Upper lobe of left lung (tissue), 6 donors: Measurements from ENCODE around the gene SUGT1. TPM values are rescaled to one million over a fixed set of nuclear protein-coding genes. Genes with fewer than 3 reads are reported as not detected.
A peak's percentile ranks its signal among the peaks of the same experiment; 100 is the strongest.
"Not testable (repeated sequence)": the region's sequence is repeated elsewhere in the genome, so short reads cannot be mapped to it uniquely, and the experiment has no call there.

Source experiments
- ATAC-seq, 2 donors: fragments of 200-7000 bp; cut with Tn5 transposase; one replicate each; pipeline ENCODE4 v1.9.1; 2022; ENCODE audit warnings: mild to moderate bottlenecking in 2 of 2, moderate library complexity in 2 of 2; ENCODE audit not compliant: low FRiP score in 2 of 2
- DNase-seq, 2 donors: peaks; one replicate each; pipeline ENCODE4 v3.0.0-alpha.2; 2019 to 2020
- H3K27ac ChIP-seq, 4 donors: fragments of 200-600 bp; sonication (generic); one replicate each; pipeline ENCODE4 v1.5.1; 2016 to 2019
- H3K27me3 ChIP-seq, 4 donors: fragments of 200-600 bp; sonication (generic); one replicate each; pipeline ENCODE4 v1.5.1; 2017 to 2019
- H3K36me3 ChIP-seq, 4 donors: fragments of 200-600 bp; sonication (generic); one replicate each; pipeline ENCODE4 v1.5.1; 2016 to 2019
- H3K4me1 ChIP-seq, 4 donors: fragments of 200-600 bp; sonication (generic); one replicate each; pipeline ENCODE4 v1.5.1; 2018 to 2019
- H3K4me3 ChIP-seq, 4 donors: fragments of 200-600 bp; sonication (generic); one replicate each; pipeline ENCODE4 v1.5.1; 2017 to 2019; ENCODE audit warnings: mild to moderate bottlenecking in 2 of 4, moderate library complexity in 1 of 4
- H3K9me3 ChIP-seq, 4 donors: fragments of 200-600 bp; sonication (generic); one replicate each; pipeline ENCODE4 v1.5.1; 2018 to 2019
- CTCF ChIP-seq, 6 experiments: fragments of 450-650 bp in 4 of 6; fragments of 200-600 bp in 2 of 6; sonication (generic) in 2 of 6; IDR thresholded peaks; one replicate each; pipeline ENCODE4 v1.5.1; 2016 to 2019; ENCODE audit warnings: antibody characterized with exemption in 6 of 6
- EP300 ChIP-seq, 4 donors: sonication (generic); formaldehyde crosslinking; IDR thresholded peaks; one replicate each; pipeline ENCODE4 v1.5.1; 2017; ENCODE audit warnings: antibody characterized with exemption in 4 of 4, control low read depth in 2 of 4
- POLR2A ChIP-seq, 4 donors: fragments of 450-650 bp; IDR thresholded peaks; one replicate each; pipeline ENCODE4 v1.5.1; 2016 to 2017; ENCODE audit warnings: antibody characterized with exemption in 4 of 4, mild to moderate bottlenecking in 2 of 4
- POLR2AphosphoS5 ChIP-seq, 2 donors: sonication (generic); formaldehyde crosslinking; IDR thresholded peaks; one replicate each; pipeline ENCODE4 v1.5.1; 2017; ENCODE audit warnings: antibody characterized with exemption in 2 of 2
- WGBS, 2 donors: methylation state at CpG; one replicate each; pipeline ENCODE4 v1.1.5; 2017 to 2018; 5-methylcytosine and 5-hydroxymethylcytosine counted together
- total RNA-seq, 6 donors: library from RNA; depleted of rRNA in 4 of 6; stranded (reverse); fragments of >200 nt in 4 of 6; gene quantifications; one replicate each; pipeline versions ENCODE4 v1.1.0 to v1.2.1, GENCODE V29; 2016 to 2021
- donor health status: DM: no; HTN: no; CAD: no; lungs with moderate emphysema.
- donor health status: DM: no; HTN: yes; CAD: no; lungs with severe emphysema.

SUGT1 gene
- total RNA-seq, 6 donors from 2014 or later = 19.9 to 43.7 (median 28.0) TPM

DNA sequence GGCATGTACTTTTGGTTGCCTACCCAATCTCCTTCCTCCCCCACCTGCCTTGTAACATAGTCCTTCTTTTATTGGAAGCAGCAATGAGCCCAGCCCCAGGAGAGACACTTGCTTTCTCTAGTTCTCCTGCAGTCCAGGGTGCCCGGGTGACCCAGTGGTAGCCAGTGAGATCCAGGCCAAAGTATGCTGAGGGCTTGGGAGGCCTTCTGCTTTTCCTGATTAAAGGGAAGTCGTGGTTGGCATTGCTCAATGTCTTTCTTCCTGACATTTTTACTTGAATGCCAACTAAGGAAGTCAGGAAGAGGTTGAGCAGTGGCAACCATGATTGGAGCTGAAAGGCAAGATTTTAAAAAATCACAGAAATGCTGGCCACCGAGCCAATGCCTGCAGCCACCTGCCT lies 61.3 kb downstream of the SUGT1 start:
- peak; percentile 57 to 82 for ATAC-seq
- no peaks in the 10 kb centered on the region for H3K27me3 ChIP-seq
- H3K4me3 ChIP-seq = no peak overlapping the region
- H3K36me3 ChIP-seq = no peaks in the 10 kb centered on the region
- TF ChIP-seq EP300 (IDR thresholded peaks at IDR 0.05) (no peak), POLR2AphosphoS5 (IDR thresholded peaks at IDR 0.05) (peak in 1 of 2 donors; percentile 9), CTCF (IDR thresholded peaks at IDR 0.05) (no peak), POLR2A (IDR thresholded peaks at IDR 0.05) (no peak)
- peak in 1 of 2 donors; percentile 60 for DNase-seq
- H3K9me3 ChIP-seq = no peaks in the 10 kb centered on the region
- H3K27ac ChIP-seq = no peak overlapping the region
- 47 to 54% methylated on average over 3 of the region's 3 CpGs for WGBS, 2 donors
- H3K4me1 ChIP-seq = no peaks in the 10 kb centered on the region

DNA sequence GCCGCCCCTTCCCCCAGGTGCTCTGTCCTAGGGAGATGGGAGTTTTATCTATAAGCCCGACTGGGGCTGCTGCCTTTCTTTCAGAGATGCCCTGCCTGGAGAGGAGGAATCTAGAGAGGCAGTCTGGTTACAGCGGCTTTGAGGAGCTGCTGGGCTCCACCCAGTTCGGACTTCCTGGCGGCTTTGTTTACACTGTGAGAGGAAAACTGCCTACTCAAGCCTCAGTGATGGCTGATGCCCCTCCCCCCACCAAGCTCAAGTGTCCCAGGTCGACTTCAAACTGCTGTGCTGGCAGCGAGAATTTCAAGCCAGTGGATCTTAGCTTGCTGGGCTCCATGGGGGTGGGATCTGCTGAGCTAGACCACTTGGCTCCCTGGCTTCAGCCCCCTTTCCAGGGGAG lies 68.3 kb downstream of the SUGT1 start:
- not testable (repeated sequence) for H3K36me3 ChIP-seq, H3K27me3 ChIP-seq, H3K9me3 ChIP-seq, ATAC-seq, H3K27ac ChIP-seq, H3K4me1 ChIP-seq, H3K4me3 ChIP-seq
- peak in 1 of 2 donors; percentile 67 for DNase-seq
- WGBS, 2 donors = 33 to 36% methylated on average over 5 to 7 of the region's 7 CpGs

DNA sequence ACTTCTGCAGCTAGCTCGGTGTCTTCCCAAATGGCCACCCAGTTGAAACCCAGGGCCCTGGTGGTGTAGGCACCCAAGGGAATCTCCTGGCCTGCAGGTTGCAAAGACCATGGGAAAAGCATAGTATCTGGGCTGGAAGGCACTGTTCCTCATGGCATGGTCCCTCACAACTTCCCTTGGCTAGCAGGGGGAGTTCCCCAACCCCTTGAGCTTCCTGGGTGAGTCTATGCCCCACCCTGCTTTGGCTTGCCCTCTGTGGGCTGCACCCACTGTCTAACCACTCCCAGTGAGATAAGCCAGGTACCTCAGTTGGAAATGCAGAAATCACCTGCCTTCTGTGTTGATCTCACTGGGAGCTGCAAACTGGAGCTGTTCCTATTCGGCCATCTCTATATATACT lies 68.7 kb downstream of the SUGT1 start:
- WGBS, 2 donors = 92 to 100% methylated on average over 1 of the region's 2 CpGs
- not testable (repeated sequence) for H3K36me3 ChIP-seq, ATAC-seq, H3K4me1 ChIP-seq, H3K9me3 ChIP-seq, H3K27ac ChIP-seq, H3K27me3 ChIP-seq, H3K4me3 ChIP-seq, DNase-seq

GRCh38 chr13:52723181-52723580 lies 70.5 kb downstream of the SUGT1 start:
- no peaks in the 10 kb centered on the region for H3K27me3 ChIP-seq
- ATAC-seq (no peak), DNase-seq (no peak)
- TF ChIP-seq CTCF (IDR thresholded peaks at IDR 0.05) (no peak), EP300 (IDR thresholded peaks at IDR 0.05) (no peak), POLR2AphosphoS5 (IDR thresholded peaks at IDR 0.05) (no peak), POLR2A (IDR thresholded peaks at IDR 0.05) (no peak)
- no peaks in the 10 kb centered on the region for H3K36me3 ChIP-seq
- H3K27ac ChIP-seq = no peak overlapping the region
- H3K4me1 ChIP-seq = peaks cover 0 to 9% (median 2%) of the 10 kb centered on the region in 4 donors
- no peak overlapping the region for H3K4me3 ChIP-seq
- 79 to 95% methylated on average over 4 of the region's 4 CpGs for WGBS, 2 donors
- H3K9me3 ChIP-seq = no peaks in the 10 kb centered on the region

DNA sequence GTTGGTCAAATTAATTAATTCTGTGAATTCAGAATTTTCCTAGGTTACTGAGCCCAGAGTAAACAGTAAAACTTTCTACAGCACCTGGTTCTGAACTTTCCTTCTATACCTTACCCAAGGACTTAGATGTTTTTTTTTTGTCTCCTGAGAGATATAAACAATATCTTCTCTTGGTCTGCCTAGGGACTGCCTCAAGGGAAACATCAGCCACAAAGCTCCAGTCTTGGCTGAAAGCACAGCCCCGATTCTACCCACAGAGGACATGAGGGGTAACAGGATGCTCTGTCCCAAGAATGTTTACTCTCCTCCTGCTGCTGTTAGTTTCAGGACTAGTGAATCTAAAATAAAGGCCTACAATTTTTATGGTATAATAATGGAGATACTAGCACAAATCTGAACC lies 72.7 kb downstream of the SUGT1 start:
- no peak for DNase-seq
- no peaks in the 10 kb centered on the region for H3K9me3 ChIP-seq
- ATAC-seq = no peak
- H3K36me3 ChIP-seq = no peaks in the 10 kb centered on the region
- H3K4me3 ChIP-seq = no peak overlapping the region
- peaks cover 0 to 9% (median 2%) of the 10 kb centered on the region in 4 donors for H3K4me1 ChIP-seq
- no peaks in the 10 kb centered on the region for H3K27me3 ChIP-seq
- TF ChIP-seq POLR2A (IDR thresholded peaks at IDR 0.05) (no peak), EP300 (IDR thresholded peaks at IDR 0.05) (no peak), POLR2AphosphoS5 (IDR thresholded peaks at IDR 0.05) (no peak), CTCF (IDR thresholded peaks at IDR 0.05) (no peak)
- WGBS, 2 donors = 67 to 85% methylated on average over 1 of the region's 1 CpG
- no peak overlapping the region for H3K27ac ChIP-seq

DNA sequence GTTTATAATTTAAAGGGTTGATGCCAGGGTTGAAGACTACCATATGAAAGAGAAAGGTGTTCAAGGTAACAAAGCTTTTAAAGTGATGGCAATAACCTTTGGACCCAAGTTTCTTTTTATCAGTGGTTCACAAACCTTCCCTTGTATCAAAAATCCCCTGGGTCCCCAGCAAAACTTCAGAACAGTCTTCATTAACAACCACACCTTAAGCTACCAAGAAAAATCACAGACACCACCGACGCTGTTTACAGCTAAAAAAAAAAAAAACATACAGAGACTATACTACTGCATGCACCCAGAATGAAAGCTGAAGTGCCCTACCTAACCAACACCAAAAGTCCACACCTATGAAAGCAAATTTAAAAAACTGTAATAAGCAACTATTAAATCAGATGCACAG lies 73.6 kb downstream of the SUGT1 start:
- Histone ChIP-seq H3K27ac (no peak overlapping the region), H3K4me3 (no peak overlapping the region), H3K27me3 (no peaks in the 10 kb centered on the region), H3K4me1 (peaks cover 0 to 2% (median 0%) of the 10 kb centered on the region in 4 donors), H3K9me3 (no peaks in the 10 kb centered on the region), H3K36me3 (no peaks in the 10 kb centered on the region)
- WGBS, 2 donors = 87 to 90% methylated on average over 2 of the region's 2 CpGs
- TF ChIP-seq POLR2A (IDR thresholded peaks at IDR 0.05) (no peak), CTCF (IDR thresholded peaks at IDR 0.05) (no peak), EP300 (IDR thresholded peaks at IDR 0.05) (no peak), POLR2AphosphoS5 (IDR thresholded peaks at IDR 0.05) (no peak)
- ATAC-seq (no peak), DNase-seq (no peak)
